Fibroblast of lung (primary cell): ENCODE measurements around the gene NDUFAF8.

Experiments
- CTCF ChIP-seq, 2 donors: IDR thresholded peaks in 1 of 2; conservative IDR thresholded peaks in 1 of 2; 1 replicate in 1 of 2; 2 replicates in 1 of 2; pipeline ENCODE4 v1.5.1; 2011 to 2012; ENCODE audit warnings: low read length in 2 of 2, control low read depth in 1 of 2, inconsistent platforms in 1 of 2, low read depth in 1 of 2, mild to moderate bottlenecking in 1 of 2
- EZH2 ChIP-seq: IDR thresholded peaks from 2 replicates; pipeline ENCODE4 v1.5.1; 2012; ENCODE audit warnings: low read length, control low read depth, mild to moderate bottlenecking; ENCODE audit errors: missing control alignments

GRCh38 chr17:81240761-81241160 lies 1.6 kb downstream of the NDUFAF8 start:
- no peak for TF ChIP-seq EZH2
- TF ChIP-seq CTCF (conservative IDR thresholded peaks at IDR 0.05 in 1 of 2, IDR thresholded peaks at IDR 0.05 in 1 of 2; ENCODE audit: low read depth in 1 of 2, low read length in 2 of 2) = no peak
